MG63 (cell line): ENCODE measurements around the gene STS. TPM values are rescaled to one million over a fixed set of nuclear protein-coding genes. Genes with fewer than 3 reads are reported as not detected.

Experiments used
- DNase-seq: peaks from one replicate; pipeline ENCODE4 v3.0.0-alpha.2; 2020
- H3K27me3 ChIP-seq: fragments of 250-450 bp; sonication (Bioruptor Pico); 2 replicates; pipeline ENCODE4 v1.5.1; 2020; ENCODE audit warnings: mild to moderate bottlenecking, moderate library complexity
- H3K36me3 ChIP-seq: fragments of 250-450 bp; sonication (Bioruptor Pico); 2 replicates; pipeline ENCODE4 v1.5.1; 2020; ENCODE audit warnings: mild to moderate bottlenecking, moderate library complexity
- H3K4me3 ChIP-seq: fragments of 250-450 bp; sonication (Bioruptor Pico); 2 replicates; pipeline ENCODE4 v1.5.1; 2020; ENCODE audit warnings: mild to moderate bottlenecking, moderate library complexity
- H3K9me3 ChIP-seq: fragments of 250-450 bp; sonication (Bioruptor Pico); 2 replicates; pipeline ENCODE4 v1.5.1; 2020; ENCODE audit warnings: mild to moderate bottlenecking, moderate library complexity
- total RNA-seq: library from RNA; depleted of rRNA; stranded (reverse); fragments of >200 nt; shearing (Covaris generic); gene quantifications from 2 replicates; pipeline ENCODE4 v1.2.3, GENCODE V29; 2014; ENCODE audit warnings: low replicate concordance

Gene STS
- total RNA-seq, 1 experiment from 2014 or later = 1.2 TPM

DNA sequence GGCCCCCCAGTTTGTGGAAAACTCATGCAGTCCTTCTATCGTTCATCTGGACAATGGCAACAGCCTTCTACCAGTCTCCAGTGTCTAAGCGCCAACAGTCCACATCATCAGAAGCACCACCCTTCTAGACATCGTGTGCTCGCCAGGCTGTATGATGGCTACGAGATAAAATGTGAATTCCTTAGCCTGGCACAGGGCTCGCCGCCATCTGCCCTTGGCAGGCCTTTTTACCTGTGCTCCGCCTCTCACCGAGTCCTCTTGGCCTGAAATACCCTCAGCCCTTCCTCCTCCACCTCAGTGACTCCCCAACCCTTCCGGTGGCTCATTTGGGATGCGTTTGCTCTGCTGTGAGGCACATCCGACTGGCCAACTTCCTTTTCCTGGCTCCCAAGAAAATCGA lies 15.9 kb upstream of the STS start:
- no peak for DNase-seq
- H3K9me3 ChIP-seq = no peaks in the 10 kb centered on the region
- no peaks in the 10 kb centered on the region for H3K27me3 ChIP-seq
- no peaks in the 10 kb centered on the region for H3K36me3 ChIP-seq
- H3K4me3 ChIP-seq = no peak overlapping the region

DNA sequence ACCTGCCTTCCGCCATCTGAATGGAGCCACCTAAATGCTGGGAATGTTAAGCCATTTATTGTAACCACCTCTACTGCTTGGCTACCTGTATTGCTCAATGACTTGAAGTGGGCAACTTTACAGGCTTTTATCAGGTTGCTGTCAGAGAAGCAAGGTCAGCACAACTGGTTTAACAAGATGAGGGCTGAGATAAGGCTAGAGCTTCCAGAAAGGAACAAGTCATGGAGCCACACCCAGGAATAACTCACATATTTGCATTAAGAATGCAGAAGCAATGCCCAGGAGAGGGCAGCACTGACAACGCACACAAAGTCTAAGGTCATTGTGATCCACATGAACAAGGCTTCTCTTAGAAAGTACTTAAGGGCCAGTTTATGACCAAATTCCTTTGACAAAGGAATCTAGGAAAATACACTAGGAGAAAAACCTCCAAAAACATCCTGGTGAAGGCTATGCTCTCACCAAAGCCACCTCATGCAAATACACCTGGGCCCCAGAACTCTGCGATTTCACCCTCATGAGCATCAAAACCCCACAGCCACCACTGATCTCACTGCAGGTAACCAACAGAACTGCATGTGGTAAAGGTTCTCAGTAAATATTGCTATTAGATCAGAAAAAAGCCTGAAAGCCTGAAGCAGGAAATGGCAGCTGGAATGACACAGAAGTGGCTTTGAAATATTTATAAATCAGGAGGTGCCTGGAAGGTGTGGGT lies 15.0 kb upstream of the STS start:
- Histone ChIP-seq H3K4me3 (no peak overlapping the region), H3K27me3 (no peaks in the 10 kb centered on the region), H3K9me3 (no peaks in the 10 kb centered on the region), H3K36me3 (no peaks in the 10 kb centered on the region)
- peak; percentile 66 for DNase-seq

DNA sequence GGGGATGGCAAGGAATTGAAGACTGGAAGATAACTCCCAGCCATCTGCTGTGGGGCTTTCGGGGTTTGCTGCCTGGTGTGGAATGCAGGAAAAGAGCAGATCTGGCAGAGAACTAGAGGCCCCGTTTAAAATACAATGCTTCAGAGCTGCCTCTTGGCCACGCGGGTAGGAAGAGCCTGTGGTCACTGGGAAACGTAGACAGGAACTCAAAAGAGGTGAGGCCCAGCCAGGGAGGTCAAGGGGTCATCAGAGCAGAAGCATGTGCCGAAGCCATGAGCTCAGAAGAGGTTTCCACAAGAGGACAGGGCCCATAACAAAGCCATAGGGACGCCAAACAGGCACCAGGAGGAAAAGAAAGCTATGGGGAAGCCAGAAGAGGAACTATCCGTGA lies 14.5 kb upstream of the STS start:
- no peaks in the 10 kb centered on the region for H3K27me3 ChIP-seq
- H3K9me3 ChIP-seq = no peaks in the 10 kb centered on the region
- H3K4me3 ChIP-seq = no peak overlapping the region
- DNase-seq = peak; percentile 9
- no peaks in the 10 kb centered on the region for H3K36me3 ChIP-seq

DNA sequence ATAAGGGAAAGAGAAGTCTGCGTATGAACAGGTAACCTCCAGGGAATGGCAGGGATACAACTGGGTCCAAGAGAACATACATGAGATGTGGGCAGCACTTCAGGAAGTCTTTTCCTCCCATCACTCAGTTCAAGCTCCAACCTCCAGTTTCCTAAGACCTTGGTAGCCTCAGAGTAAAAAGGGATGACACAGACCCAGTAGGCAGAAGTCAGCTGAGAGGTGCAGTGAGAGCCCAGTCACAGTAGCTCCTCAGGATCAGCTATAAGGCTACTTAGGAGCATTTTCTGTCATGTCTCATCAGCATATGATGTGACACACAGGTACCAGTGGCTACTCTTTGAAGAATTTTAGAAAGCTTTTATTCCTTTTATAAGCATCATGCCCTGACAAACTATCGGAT lies 12.5 kb upstream of the STS start:
- Histone ChIP-seq H3K36me3 (no peaks in the 10 kb centered on the region), H3K27me3 (no peaks in the 10 kb centered on the region), H3K4me3 (no peak overlapping the region), H3K9me3 (no peaks in the 10 kb centered on the region)
- DNase-seq = no peak

DNA sequence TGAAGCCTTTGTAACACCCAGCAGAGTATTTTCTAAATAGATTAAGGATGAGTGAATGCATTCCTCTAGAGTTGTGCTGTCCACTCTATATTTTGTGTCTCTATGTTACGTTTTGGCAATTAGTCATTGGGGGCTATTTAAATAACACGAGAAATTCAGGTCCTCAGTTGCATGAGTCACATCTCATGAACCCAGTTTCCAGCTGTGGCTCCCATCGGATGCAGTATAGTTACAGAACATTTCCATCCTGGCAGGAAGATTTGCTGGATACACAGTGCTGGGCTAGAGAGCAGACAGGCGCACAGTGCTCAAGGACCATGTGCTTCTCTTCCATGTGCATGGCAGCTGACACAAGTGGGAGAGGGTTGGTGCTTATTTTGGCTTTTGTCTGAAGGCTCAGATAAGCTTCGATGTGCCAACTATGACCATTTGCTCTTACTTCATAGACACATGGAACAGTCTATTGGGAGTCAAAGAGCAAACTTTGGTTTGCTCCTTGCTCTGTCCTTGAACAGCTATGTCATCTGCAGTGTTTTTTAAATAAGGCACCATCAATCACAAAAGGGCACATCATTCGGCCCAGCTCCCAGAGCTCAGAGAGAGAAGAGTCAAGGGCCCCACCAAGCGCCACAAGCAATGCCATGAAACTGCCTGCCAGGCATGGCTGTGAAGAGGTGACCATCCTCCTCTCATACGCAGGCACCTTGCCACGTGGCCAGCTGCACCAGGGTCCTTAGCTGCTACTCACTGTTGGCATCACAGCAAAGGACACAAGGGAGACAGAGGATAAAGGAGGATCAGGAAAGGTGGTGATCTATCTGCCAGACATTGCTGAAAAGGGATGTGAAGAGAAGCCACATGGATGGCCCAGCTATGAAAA lies 8.1 kb upstream of the STS start:
- Histone ChIP-seq H3K9me3 (no peaks in the 10 kb centered on the region), H3K36me3 (no peaks in the 10 kb centered on the region; the same call in 1 of the 2 replicates), H3K27me3 (no peaks in the 10 kb centered on the region), H3K4me3 (no peak overlapping the region)
- DNase-seq = peak; percentile 73

DNA sequence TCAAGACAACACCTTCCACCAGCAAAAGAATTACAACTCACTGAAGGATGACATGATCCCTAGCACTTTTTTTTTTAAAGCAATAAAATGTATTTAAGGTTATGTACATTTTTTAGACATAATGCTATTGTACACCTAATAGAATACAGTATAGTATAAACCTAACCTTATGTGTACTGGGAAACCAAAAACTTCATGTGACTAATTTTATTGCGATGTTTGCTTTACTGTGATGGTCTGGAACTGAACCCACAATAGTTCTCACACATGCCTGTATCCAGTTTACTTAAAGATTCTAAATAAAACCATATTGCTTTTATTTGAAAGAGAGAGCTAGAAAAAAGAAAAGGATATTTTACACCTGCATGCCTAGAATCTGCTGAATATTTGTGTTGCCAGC lies 4.4 kb upstream of the STS start:
- Histone ChIP-seq H3K36me3 (no peaks in the 10 kb centered on the region; the same call in 1 of the 2 replicates), H3K4me3 (no peak overlapping the region), H3K27me3 (no peaks in the 10 kb centered on the region), H3K9me3 (no peaks in the 10 kb centered on the region)
- no peak for DNase-seq

DNA sequence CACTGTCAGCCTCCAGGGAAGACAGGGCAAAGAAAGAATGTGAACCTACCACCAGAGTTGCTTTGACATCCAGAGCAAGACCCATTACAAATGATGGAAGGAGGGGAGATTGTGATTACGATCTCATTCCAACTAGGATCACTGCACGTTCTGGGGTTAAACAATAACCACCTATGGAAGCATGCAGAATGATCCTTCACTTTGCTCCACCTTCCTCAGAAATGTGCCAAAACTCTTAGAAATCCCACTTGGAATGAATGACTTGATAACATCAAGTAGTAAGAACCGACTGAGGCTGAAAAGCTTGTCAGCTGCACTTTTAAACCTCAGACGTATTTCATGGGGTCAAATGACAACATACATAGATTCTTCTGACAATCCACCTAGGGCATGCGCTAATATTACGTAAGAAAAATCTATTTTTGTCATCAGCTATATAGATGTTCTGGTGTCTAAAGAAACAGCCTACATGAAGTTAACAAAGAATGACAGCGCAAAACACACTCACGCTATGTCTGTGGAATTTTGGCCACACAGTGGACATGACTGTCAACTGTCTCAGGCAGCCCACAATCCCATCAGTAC lies 3.5 kb upstream of the STS start:
- no peak for DNase-seq
- Histone ChIP-seq H3K9me3 (no peaks in the 10 kb centered on the region), H3K36me3 (no peaks in the 10 kb centered on the region; the same call in 1 of the 2 replicates), H3K27me3 (no peaks in the 10 kb centered on the region), H3K4me3 (no peak overlapping the region)

DNA sequence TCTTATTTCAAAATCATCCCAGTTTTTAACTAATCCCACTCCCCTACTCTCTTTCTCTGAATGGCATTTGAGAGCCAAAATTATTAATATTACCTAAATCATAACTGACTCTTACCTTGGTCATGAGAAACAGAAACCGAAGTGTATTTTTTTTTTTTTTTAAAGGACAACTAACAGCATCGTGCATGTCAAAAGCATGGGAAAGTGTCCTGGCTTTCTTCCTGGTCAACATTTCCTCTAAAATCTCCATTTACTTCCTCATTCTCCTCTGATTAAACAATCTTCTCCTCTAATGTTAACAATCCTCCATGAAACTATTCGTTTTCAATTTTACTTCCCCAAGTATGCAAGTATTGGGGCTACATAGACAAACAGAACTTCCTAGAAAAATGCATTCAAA lies 2.1 kb upstream of the STS start:
- H3K36me3 ChIP-seq = no peaks in the 10 kb centered on the region; the same call in 1 of the 2 replicates
- no peaks in the 10 kb centered on the region for H3K9me3 ChIP-seq
- H3K4me3 ChIP-seq = no peak overlapping the region
- H3K27me3 ChIP-seq = no peaks in the 10 kb centered on the region
- no peak for DNase-seq

DNA sequence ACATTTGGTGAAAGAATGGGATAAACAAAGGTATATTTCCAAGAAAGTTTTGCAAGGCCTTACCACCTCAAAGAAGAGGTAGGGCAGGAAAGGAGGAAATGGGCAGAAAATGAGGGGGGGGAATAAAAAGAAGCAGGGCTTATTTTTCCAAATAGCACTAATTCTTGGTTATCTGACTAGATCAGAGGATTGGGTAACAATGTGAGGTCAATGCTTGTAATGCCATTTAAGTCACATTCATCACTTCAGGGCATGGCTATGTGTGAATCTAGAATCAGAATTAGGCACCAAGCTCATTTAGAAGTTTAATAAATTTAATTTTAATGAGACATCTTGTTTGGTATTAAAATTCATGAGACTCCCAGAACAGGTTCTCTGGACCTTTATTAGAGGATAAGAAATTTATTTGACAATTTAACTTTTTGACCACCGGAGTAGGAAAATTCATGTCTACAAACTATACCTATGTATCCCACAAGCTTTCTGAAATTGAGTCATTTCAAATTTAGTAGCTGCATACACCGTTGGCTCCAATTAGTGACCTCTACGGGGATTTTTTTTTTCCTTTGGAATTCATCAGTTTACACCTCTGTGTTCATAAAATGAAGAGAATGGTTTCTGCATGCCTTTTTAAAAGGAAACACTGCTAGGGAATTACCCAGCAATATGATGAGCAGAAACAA lies 1.4 kb upstream of the STS start:
- Histone ChIP-seq H3K36me3 (no peaks in the 10 kb centered on the region), H3K9me3 (no peaks in the 10 kb centered on the region), H3K27me3 (no peaks in the 10 kb centered on the region), H3K4me3 (no peak overlapping the region)
- no peak for DNase-seq

DNA sequence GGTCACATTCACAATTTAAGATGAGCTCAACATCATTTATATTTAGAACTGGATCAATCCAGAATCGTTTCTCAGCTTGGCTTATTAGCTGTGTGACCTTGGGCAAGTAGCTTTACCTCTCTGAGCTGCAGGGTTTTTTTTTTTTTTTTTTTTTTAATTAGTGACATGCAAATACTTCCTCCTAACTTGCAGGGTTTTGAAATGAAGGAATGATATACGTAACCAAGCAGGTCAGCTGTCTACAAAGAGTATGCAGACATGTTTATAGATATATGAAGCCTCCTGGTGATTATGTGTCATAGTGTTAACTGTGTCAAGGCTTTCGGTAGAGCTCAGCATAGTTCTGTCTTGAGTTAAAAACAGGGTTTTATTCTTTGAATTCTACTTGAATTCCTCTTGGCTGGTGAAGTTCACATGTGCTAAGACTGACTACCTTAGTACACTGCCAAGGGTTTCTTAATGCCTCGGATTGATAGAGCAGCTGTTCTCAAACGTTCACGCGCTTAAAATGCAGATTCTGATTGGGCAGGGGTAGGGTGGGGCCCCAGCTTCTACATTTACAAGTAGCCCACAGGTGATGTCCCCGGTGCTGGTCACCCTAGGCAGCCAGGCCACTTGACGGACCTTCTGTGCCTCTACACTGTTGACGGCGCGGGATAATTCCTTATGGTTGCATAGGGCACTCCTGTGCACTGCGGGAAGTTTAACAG lies 654 bp upstream of the STS start:
- peak overlapping the region; percentile 87 for H3K4me3 ChIP-seq
- H3K36me3 ChIP-seq = no peaks in the 10 kb centered on the region
- H3K27me3 ChIP-seq = no peaks in the 10 kb centered on the region
- no peaks in the 10 kb centered on the region for H3K9me3 ChIP-seq
- no peak for DNase-seq

DNA sequence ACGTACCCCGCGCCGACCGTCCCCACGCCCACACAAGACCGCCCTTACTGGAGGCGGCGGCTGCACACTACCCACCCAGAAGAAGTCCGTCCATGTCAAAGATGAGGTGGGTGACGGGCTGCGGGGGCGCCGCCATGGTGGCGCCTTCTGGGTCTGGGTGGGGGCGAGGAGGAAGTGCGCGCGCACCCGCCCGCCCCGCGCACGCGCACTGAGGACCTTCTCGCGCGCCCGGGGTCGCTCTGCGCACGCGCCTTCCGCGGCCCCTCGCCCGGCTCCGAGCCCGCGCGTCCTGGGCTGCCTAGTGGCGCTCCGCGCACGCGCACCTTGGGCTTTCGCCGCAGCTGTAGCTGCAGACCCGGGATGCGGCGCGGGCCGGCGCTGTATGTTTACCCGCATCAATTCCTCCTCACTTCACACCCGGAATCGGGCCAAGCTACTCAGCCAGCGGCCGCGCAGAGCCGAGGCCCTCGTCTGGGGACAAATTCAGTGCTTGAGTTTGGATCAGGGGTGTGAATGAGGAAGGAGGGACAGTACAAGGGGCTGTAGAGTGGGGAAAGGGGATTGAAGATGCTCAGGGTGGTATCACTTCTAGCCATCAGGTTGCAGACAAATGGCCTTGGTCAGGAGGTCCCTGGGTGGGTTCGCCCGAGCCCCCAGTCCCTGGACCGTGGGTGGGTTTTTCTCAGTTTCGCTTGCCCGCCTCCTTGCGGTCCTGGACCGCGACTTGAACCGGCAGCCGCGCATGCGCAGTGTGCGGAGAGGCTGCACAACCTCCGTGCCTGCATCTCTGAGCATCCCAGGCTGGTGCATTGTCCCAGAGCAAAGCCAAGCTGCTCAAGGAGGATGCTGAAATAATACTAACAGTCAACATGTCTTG lies 704 bp downstream of the STS start, which contains the start of gene PUDP:
Gene PUDP, minus strand, starts transcription at position 176 of the 877 bp plus-strand sequence. Its CDS starts 40 bp downstream, at position 136.
- DNase-seq = peak; percentile 89
- peak within 1 kb of the TSS; percentile 87 for H3K4me3 ChIP-seq
- no peaks in the 10 kb centered on the region for H3K36me3 ChIP-seq
- no peaks in the 10 kb centered on the region for H3K27me3 ChIP-seq
- H3K9me3 ChIP-seq = no peaks in the 10 kb centered on the region

DNA sequence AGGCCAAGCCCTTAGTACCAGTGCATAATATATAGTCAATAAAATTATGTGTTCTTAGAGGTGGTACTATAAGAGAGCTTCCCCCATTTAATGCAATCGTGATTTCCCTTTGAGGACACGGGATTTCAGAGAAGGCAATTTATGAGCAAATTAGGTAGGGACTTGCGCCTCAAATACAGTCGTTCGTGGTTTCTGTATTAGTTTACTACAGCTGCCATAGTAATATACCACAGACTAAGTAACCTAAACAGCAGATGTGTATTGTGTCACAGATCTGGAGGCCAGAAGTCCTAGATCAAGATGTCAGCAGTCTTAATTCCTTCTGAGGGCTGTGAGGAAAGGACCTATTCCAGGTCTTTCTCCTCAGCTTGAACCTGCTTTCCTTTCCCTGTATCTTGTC lies 1.9 kb downstream of the STS start:
- Histone ChIP-seq H3K9me3 (no peaks in the 10 kb centered on the region), H3K4me3 (no peak overlapping the region)
- no peak for DNase-seq

DNA sequence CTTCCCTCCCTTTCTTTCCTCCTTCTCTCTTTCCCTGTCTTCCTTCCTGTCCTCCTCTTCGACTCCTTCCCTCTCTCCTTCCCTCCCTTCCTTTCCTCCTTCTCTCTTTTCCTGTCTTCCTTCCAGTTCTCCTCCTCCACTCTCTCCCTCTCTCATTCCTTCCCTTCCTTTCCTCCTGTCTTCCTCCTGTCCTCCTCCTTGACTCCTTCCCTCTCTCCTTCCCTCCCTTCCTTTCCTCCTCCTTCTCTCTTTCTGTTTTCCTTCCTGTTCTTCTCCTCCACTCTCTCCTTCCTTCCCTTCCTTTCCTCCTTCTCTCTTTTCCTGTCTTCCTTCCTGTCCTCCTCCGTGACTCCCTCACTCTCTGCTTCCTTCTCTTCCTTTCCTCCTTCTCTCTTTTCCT lies 5.7 kb downstream of the STS start:
- no peaks in the 10 kb centered on the region for H3K9me3 ChIP-seq
- H3K27me3 ChIP-seq = no peaks in the 10 kb centered on the region
- H3K4me3 ChIP-seq = no peak overlapping the region
- H3K36me3 ChIP-seq = no peaks in the 10 kb centered on the region
- no peak for DNase-seq

More for the DNA sequence above, 1.9 kb downstream of the STS start:
- no peaks in the 10 kb centered on the region for H3K36me3 ChIP-seq
- H3K27me3 ChIP-seq = no peaks in the 10 kb centered on the region

DNA sequence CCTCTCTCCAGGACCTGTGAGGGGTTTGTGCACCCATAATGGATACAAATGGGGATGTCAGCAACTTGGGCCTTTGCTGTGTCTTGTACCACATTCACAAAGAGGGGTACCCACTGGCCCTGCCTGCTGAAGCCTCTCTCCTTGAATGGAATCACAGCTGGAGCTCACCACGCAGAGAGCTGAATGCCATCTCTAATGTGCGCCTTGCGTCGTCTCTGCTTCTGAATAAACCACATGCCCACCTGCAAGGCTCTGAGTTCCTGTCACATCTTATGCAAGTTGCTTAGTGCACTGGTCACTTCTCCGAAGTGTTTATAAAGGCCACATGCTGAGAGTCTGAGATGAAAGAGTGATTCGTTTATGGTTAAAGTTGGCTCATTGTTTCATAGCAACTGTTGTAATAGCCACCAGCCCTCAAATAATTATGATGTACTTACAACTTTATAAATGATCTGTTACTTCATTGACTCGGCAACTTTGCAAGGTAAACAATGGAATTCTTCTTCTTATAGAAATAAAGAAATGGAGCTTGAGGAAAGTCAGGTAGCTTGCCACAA lies 6.6 kb downstream of the STS start:
- DNase-seq = no peak
- Histone ChIP-seq H3K9me3 (no peaks in the 10 kb centered on the region), H3K4me3 (no peak overlapping the region), H3K36me3 (no peaks in the 10 kb centered on the region), H3K27me3 (no peaks in the 10 kb centered on the region)

DNA sequence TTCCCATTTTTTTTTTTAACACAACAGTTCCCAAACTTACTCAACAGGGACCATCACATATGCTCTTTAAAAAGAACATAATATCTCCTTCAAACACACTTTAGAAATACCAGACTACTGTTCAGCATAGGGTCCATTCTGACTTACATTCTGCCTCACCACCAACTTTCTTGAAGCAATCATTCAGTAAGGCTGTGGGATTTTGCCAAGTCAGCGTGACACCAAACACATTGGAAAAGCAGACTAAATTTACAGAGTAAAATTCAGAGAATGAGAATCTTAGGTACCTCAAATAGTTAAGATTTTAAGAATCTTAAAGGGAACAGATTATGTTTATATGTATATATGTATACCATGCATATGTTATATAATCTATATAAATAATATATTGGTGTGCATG lies 7.7 kb downstream of the STS start:
- no peaks in the 10 kb centered on the region for H3K27me3 ChIP-seq
- DNase-seq = no peak
- H3K36me3 ChIP-seq = no peaks in the 10 kb centered on the region
- H3K4me3 ChIP-seq = no peak overlapping the region
- no peaks in the 10 kb centered on the region for H3K9me3 ChIP-seq
